ENCODE data around the gene P2RX6.

DNA sequence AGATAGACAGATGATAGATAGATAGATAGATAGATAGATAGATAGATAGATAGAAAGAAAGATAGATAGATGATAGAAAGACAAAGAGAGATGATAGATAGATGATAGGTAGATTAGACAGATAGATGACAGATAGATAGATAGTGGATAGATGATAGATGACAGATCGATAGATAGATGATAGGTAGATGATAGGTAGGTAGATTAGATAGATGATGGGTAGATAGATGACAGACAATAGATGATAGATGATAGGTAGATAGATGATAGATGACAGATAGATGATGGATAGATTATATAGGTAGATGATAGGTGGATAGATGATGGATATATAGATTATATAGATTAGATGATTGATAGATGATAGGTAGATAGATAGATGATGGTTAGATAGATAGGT, 28.6 kb upstream of the P2RX6 start:
- TF ChIP-seq POLR2A (IDR thresholded peaks at IDR 0.05; ENCODE audit: low read depth, low read length): no peak
- no peak for TF ChIP-seq CEBPB (IDR thresholded peaks at IDR 0.05; ENCODE audit: low read depth, low read length)
- TF ChIP-seq RAD21 (IDR thresholded peaks at IDR 0.05; ENCODE audit: low read length): no peak
- no peak for TF ChIP-seq RCOR1 (IDR thresholded peaks at IDR 0.05; ENCODE audit: insufficient replicate concordance, low read length)
- TF ChIP-seq, protein P1, sequence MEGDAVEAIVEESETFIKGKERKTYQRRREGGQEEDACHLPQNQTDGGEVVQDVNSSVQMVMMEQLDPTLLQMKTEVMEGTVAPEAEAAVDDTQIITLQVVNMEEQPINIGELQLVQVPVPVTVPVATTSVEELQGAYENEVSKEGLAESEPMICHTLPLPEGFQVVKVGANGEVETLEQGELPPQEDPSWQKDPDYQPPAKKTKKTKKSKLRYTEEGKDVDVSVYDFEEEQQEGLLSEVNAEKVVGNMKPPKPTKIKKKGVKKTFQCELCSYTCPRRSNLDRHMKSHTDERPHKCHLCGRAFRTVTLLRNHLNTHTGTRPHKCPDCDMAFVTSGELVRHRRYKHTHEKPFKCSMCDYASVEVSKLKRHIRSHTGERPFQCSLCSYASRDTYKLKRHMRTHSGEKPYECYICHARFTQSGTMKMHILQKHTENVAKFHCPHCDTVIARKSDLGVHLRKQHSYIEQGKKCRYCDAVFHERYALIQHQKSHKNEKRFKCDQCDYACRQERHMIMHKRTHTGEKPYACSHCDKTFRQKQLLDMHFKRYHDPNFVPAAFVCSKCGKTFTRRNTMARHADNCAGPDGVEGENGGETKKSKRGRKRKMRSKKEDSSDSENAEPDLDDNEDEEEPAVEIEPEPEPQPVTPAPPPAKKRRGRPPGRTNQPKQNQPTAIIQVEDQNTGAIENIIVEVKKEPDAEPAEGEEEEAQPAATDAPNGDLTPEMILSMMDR (conservative IDR thresholded peaks at IDR 0.05; ENCODE audit: low read depth, low read length): no peak
- no peak for TF ChIP-seq MXI1 (IDR thresholded peaks at IDR 0.05; ENCODE audit: borderline replicate concordance, low read depth, low read length)
- no peak for TF ChIP-seq SMC3 (IDR thresholded peaks at IDR 0.05; ENCODE audit: low read depth, low read length)
- TF ChIP-seq, protein P2, sequence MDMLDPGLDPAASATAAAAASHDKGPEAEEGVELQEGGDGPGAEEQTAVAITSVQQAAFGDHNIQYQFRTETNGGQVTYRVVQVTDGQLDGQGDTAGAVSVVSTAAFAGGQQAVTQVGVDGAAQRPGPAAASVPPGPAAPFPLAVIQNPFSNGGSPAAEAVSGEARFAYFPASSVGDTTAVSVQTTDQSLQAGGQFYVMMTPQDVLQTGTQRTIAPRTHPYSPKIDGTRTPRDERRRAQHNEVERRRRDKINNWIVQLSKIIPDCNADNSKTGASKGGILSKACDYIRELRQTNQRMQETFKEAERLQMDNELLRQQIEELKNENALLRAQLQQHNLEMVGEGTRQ (IDR thresholded peaks at IDR 0.05; ENCODE audit: low read depth, low read length): no peak
- no peak for TF ChIP-seq MAZ (IDR thresholded peaks at IDR 0.05; ENCODE audit: borderline replicate concordance, low read depth, low read length)
- TF ChIP-seq RFX5 (IDR thresholded peaks at IDR 0.05; ENCODE audit: low read depth, low read length): no peak
